Activated T-helper 2 cell treated with anti-CD3 and anti-CD28 coated beads, Interferon-gamma antibody, Interleukin-2, Interleukin-4, amounts not matched to agents 10 μg/mL and 5 μg/mL and 100 μg/mL, durations not matched to agents 14 hours and 24 hours and 36 hours (primary cell): ENCODE measurements around the gene SGMS1. TPM values are rescaled to one million over a fixed set of nuclear protein-coding genes. Genes with fewer than 3 reads are reported as not detected.
"Not testable (repeated sequence)": the region's sequence is repeated elsewhere in the genome, so short reads cannot be mapped to it uniquely, and the experiment has no call there.

ENCODE experiments used
- DNase-seq: peaks from one replicate; pipeline ENCODE4 v3.0.0; 2021; ENCODE audit warnings: low spot score
- H3K27ac Mint-ChIP-seq: one replicate; pipeline ENCODE4 v1.8.0; 2021; ENCODE audit warnings: mixed read lengths
- H3K27me3 Mint-ChIP-seq: one replicate; pipeline ENCODE4 v1.8.0; 2021; ENCODE audit warnings: low read depth, mixed read lengths
- H3K36me3 Mint-ChIP-seq: one replicate; pipeline ENCODE4 v1.8.0; 2021; ENCODE audit warnings: low read depth, mixed read lengths
- H3K4me1 Mint-ChIP-seq: one replicate; pipeline ENCODE4 v1.8.0; 2021; ENCODE audit warnings: low read depth, mixed read lengths
- H3K4me3 Mint-ChIP-seq: one replicate; pipeline ENCODE4 v1.8.0; 2021; ENCODE audit warnings: low read depth, mild to moderate bottlenecking, moderate library complexity, mixed read lengths
- H3K9me3 Mint-ChIP-seq: one replicate; pipeline ENCODE4 v1.8.0; 2021; ENCODE audit warnings: mixed read lengths
- intact Hi-C: fragments of 100-400 bp; cut with micrococcal nuclease; formaldehyde crosslinking; loops from one replicate; pipeline ENCODE4 v1.15.1; 2023
- total RNA-seq: library from RNA; stranded (reverse); gene quantifications from 2 replicates; pipeline ENCODE4 v1.2.3, GENCODE V29; 2022

SGMS1 gene
- 10.7 and 11.3 TPM in 2 replicates for total RNA-seq

DNA sequence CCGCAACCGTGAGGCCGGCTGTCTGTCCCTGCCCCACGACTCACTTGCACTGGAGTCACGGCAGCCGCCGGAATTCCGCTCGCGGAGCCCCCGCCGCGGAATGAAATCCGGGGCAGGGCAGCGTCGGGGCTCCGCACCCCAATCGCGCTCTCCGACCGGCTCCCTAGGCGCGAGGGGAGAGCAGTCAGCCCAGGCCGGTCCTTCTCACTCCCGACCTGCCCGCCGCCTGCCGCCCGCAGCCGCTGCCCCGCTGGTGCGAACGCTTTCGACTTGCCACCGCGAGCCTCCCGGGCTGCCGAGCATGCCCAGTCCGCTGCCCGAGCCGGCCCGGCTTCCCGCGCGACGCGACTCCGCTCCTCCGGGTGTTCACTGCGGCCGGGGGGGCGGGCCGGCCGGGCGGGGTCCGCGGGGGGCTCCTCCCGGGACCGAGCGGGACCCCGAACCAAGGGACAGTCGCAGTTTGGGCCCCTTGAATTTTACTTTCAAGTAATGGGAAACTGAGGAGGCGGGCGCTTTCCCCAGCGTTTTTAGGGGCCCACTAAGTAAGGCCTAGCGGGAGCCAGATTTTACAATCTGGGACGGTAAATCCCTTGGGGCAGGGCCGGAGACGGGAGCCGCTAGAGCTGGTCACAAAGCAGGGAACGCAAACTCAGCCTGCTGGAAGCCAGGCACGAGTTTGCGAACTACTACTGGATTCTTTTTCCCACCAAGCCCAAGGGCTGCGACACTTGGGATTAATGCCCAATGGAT is at the start of gene SGMS1:
TSS of gene SGMS1 (minus strand) at position 294 of the 750 bp plus-strand sequence. CDS start 279,842 bp downstream, outside the sequence.
- Mint-ChIP-seq H3K9me3 (no peaks in the 10 kb centered on the region), H3K36me3 (peaks cover 3% of the 10 kb centered on the region), H3K27ac (peak within 1 kb of the TSS; percentile 95), H3K4me1 (peaks cover 30% of the 10 kb centered on the region), H3K27me3 (peaks cover 20% of the 10 kb centered on the region), H3K4me3 (peak within 1 kb of the TSS; percentile 81)
- intact Hi-C loops = loop anchor here (1.0 to 10.0 kb wide), 3 partner anchors 13 to 113 kb away; partner anchors contain the start of gene ASAH2B
- peak; percentile 75 for DNase-seq

- DNase-seq, H3K9me3 Mint-ChIP-seq, H3K4me3 Mint-ChIP-seq, H3K27me3 Mint-ChIP-seq, H3K36me3 Mint-ChIP-seq, intact Hi-C loops: not testable (repeated sequence)
- Mint-ChIP-seq H3K4me1 (peaks cover 10% of the 10 kb centered on the region), H3K27ac (peak overlapping the region; percentile 12)
Observed at GRCh38 chr10:50672152-50672551, 48.4 kb upstream of the SGMS1 start.

DNA sequence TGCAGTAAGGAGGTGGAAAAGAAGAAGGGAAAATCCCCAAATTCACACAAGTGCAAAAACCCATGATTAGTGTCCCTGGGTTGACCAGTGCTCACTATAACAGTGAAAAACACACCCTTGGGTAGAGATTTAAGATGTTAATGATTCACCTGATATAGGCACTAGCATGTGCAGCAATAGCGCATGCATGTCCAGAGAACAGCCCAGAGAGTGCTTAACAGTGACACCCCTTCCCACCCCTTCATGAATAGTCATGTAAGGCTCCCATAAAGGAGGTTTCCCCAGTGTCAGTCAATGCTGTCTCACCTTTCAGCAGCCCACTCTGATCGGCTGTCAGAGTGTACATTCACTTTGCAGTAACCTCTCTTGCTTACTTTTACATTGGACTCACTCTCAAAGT is 47.9 kb upstream of the SGMS1 start:
- intact Hi-C loops, H3K27ac Mint-ChIP-seq, H3K9me3 Mint-ChIP-seq, H3K27me3 Mint-ChIP-seq, DNase-seq, H3K4me3 Mint-ChIP-seq, H3K36me3 Mint-ChIP-seq: not testable (repeated sequence)
- peaks cover 10% of the 10 kb centered on the region for H3K4me1 Mint-ChIP-seq

GRCh38 chr10:50669957-50670356 is 46.2 kb upstream of the SGMS1 start:
- DNase-seq, H3K9me3 Mint-ChIP-seq, intact Hi-C loops, H3K27me3 Mint-ChIP-seq, H3K27ac Mint-ChIP-seq, H3K4me3 Mint-ChIP-seq, H3K36me3 Mint-ChIP-seq: not testable (repeated sequence)
- H3K4me1 Mint-ChIP-seq = peaks cover 10% of the 10 kb centered on the region

GRCh38 chr10:50667353-50667752 is 43.6 kb upstream of the SGMS1 start:
- intact Hi-C loops, H3K4me3 Mint-ChIP-seq, DNase-seq, H3K27me3 Mint-ChIP-seq, H3K36me3 Mint-ChIP-seq, H3K9me3 Mint-ChIP-seq, H3K27ac Mint-ChIP-seq: not testable (repeated sequence)
- H3K4me1 Mint-ChIP-seq = peaks cover 10% of the 10 kb centered on the region

- H3K4me3 Mint-ChIP-seq, intact Hi-C loops, H3K27me3 Mint-ChIP-seq, H3K4me1 Mint-ChIP-seq, H3K36me3 Mint-ChIP-seq, H3K9me3 Mint-ChIP-seq, H3K27ac Mint-ChIP-seq, DNase-seq: not testable (repeated sequence)
Observed at GRCh38 chr10:50662420-50662819, 38.7 kb upstream of the SGMS1 start.

GRCh38 chr10:50661563-50661962 is 37.8 kb upstream of the SGMS1 start:
- H3K27me3 Mint-ChIP-seq, H3K9me3 Mint-ChIP-seq, H3K36me3 Mint-ChIP-seq, intact Hi-C loops, H3K4me1 Mint-ChIP-seq, DNase-seq, H3K4me3 Mint-ChIP-seq, H3K27ac Mint-ChIP-seq: not testable (repeated sequence)

GRCh38 chr10:50659865-50660730 is 36.3 kb upstream of the SGMS1 start:
- H3K27ac Mint-ChIP-seq, H3K36me3 Mint-ChIP-seq, H3K4me3 Mint-ChIP-seq, H3K4me1 Mint-ChIP-seq, intact Hi-C loops, DNase-seq, H3K9me3 Mint-ChIP-seq: not testable (repeated sequence)
- peaks cover 10% of the 10 kb centered on the region for H3K27me3 Mint-ChIP-seq

DNA sequence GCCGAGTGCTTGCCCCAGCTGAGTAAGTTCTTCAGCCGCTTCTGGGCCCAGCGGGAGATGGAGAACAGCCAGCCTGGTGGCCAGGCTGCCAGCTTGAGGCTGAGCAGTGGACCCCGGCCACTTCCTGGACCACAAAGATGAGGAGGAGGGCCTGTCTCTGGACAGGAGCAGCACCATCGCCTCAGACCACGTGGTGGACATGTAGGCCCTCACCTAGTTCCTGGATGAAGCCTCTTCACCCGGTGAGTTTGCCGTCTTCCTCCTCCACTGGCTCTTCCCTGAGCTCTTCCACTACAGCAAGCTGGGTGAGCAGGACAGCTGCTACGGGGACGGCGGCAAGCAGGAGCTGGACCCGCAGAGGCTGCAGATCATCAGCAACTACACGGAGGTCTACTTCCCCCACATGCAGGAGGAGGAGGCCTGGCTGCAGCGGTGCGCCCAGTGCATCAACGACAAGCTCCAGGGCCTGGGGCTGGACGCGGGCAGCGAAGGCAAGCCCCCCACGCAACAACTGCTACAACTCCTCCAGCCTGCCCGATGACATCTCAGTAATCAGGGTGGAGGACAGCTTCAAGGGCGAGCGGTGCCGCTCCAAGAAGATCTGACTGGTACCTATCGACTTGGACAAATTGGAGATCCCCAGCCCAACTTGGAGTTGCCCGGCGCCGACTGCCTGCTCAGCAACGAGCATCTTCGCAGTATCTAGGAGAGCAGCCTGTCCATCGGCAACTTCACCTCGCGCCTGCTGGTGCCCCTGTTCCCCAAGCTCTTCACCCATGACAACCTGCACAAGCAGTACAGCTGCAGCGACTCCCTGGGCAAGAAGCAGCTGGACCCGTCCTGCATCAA is 35.5 kb upstream of the SGMS1 start:
- H3K9me3 Mint-ChIP-seq, DNase-seq, H3K27ac Mint-ChIP-seq, intact Hi-C loops, H3K4me3 Mint-ChIP-seq, H3K36me3 Mint-ChIP-seq, H3K4me1 Mint-ChIP-seq: not testable (repeated sequence)
- H3K27me3 Mint-ChIP-seq = peaks cover 16% of the 10 kb centered on the region

GRCh38 chr10:50658165-50658564 is 34.4 kb upstream of the SGMS1 start:
- no peak overlapping the region for H3K4me3 Mint-ChIP-seq
- H3K4me1 Mint-ChIP-seq = peaks cover 8% of the 10 kb centered on the region
- intact Hi-C loops = no loop called here
- peaks cover 21% of the 10 kb centered on the region for H3K27me3 Mint-ChIP-seq
- H3K36me3 Mint-ChIP-seq = no peaks in the 10 kb centered on the region
- no peak for DNase-seq
- no peaks in the 10 kb centered on the region for H3K9me3 Mint-ChIP-seq
- no peak overlapping the region for H3K27ac Mint-ChIP-seq

DNA sequence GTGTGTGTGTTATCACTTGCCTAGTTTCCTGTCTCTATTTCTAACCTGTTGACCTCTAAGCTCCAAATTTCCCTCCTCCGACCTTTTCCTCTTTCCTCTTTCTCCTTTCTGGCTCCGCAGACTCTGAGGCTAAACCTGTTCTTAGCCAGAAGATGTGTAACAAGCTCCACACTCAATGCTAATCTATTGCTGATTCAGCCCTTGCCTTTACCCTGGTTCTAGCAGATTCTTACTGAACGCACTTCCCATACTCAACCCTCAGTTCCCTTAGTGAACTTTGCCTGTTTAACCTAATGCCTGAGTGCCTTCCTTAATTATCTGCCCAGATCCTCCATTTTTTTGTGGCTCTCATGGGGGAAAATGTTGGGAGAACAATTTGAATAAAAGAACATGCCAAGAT is 30.0 kb upstream of the SGMS1 start:
- DNase-seq = no peak
- Mint-ChIP-seq H3K9me3 (no peaks in the 10 kb centered on the region), H3K4me1 (peaks cover 15% of the 10 kb centered on the region), H3K4me3 (no peak overlapping the region), H3K27me3 (peaks cover 34% of the 10 kb centered on the region), H3K36me3 (no peaks in the 10 kb centered on the region), H3K27ac (no peak overlapping the region)
- intact Hi-C loops = no loop called here

DNA sequence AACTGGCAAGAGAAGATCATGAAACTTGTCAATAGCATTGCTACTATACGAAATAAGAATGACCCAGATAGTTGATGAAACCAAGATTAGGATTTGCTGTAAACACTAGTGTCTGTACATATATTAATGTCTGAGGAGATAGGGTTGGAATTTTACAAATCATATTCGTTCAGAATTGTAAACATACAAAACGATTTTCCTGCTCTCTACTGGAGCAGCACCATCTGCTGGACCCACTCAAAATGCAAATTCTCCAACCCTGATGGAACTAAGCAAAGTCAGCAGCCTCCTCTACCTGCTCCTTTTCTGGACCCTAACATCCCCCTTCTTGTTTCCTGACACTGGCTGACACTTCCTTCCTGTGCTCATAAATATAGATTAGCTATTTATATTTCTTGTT is 29.4 kb upstream of the SGMS1 start:
- no peak overlapping the region for H3K4me3 Mint-ChIP-seq
- no peaks in the 10 kb centered on the region for H3K36me3 Mint-ChIP-seq
- intact Hi-C loops = no loop called here
- H3K9me3 Mint-ChIP-seq = no peaks in the 10 kb centered on the region
- no peak overlapping the region for H3K27ac Mint-ChIP-seq
- peaks cover 15% of the 10 kb centered on the region for H3K4me1 Mint-ChIP-seq
- DNase-seq = no peak
- H3K27me3 Mint-ChIP-seq = peaks cover 36% of the 10 kb centered on the region
